GM20000 (cell line): Measurements from ENCODE around the gene KLRK1.
A peak's percentile ranks its signal among the peaks of the same experiment; 100 is the strongest.
"Not testable (repeated sequence)": the region's sequence is repeated elsewhere in the genome, so short reads cannot be mapped to it uniquely, and the experiment has no call there.

Experiments used
- DNase-seq: peaks from one replicate; pipeline ENCODE4 v3.0.0; 2012; ENCODE audit warnings: low spot score
- CTCF ChIP-seq: IDR thresholded peaks from 2 replicates; pipeline ENCODE4 v1.5.1; 2012; ENCODE audit warnings: mild to moderate bottlenecking, control low read depth; ENCODE audit errors: extremely low read depth, missing control alignments

KLRK1 gene

GRCh38 chr12:10405294-10405693 lies 15.5 kb upstream of the KLRK1 start:
- no peak for TF ChIP-seq CTCF
- no peak for DNase-seq

GRCh38 chr12:10404798-10405197 lies 15.0 kb upstream of the KLRK1 start:
- no peak for DNase-seq
- no peak for TF ChIP-seq CTCF

GRCh38 chr12:10400829-10401228 lies 11.0 kb upstream of the KLRK1 start:
- TF ChIP-seq CTCF = no peak
- no peak for DNase-seq

- TF ChIP-seq CTCF = no peak
These were observed 8.3 kb upstream of the KLRK1 start for GRCh38 chr12:10398168-10398567.

GRCh38 chr12:10397296-10397695 lies 7.5 kb upstream of the KLRK1 start:
- no peak for DNase-seq
- TF ChIP-seq CTCF = no peak

More at GRCh38 chr12:10398168-10398567, 8.3 kb upstream of the KLRK1 start:
- DNase-seq = no peak

- not testable (repeated sequence) for DNase-seq
These were observed 6.3 kb upstream of the KLRK1 start for GRCh38 chr12:10396176-10396575.

- peak; percentile 36 for DNase-seq
- no peak for TF ChIP-seq CTCF
These were observed 5.7 kb upstream of the KLRK1 start for GRCh38 chr12:10395390-10395998.

- not testable (repeated sequence) for DNase-seq
These were observed 4.8 kb upstream of the KLRK1 start for GRCh38 chr12:10394531-10395152.
